ENCODE data around the gene ANKRD39.

The ANKRD39 gene

DNA sequence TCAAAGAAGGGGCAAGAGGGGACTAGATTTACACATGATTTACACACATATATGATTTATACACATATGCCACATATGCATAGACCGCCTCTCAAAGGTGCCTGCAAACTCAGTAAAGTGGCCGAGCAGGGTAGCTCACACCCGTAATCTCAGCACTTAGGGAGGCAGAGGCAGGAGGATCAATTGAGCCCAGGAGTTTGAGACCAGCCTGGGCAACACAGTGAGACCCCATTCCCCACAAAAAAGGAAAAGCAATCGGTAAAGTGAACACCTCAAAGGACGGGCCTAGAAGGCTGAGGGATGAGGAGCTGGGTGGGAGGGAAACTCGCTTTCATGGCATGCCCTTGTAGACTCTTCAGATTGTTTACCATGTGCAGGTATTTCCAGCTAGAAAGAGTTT lies 5.1 kb downstream of the ANKRD39 start:
- DNase-seq: no peak

DNA sequence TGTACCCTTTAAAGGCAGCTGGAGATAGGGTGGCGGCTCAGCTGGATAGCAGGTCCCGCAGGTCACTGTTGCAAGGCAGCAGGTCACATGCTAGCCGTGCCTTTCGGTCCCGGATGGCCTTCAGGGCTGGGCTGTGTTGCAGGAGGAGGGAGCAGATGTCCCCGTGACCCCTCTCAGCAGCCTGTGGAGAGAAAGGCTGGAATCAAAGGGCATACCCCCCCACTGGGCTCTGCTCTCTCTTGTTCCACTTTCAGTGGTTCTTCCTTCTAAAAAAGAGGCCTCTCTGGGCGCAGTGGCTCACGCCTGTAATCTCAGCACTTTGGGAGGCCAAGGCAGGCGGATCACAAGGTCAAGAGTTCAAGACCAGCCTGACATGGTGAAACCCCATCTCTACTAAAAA lies 9.6 kb downstream of the ANKRD39 start:
- DNase-seq: peak; percentile 60

DNA sequence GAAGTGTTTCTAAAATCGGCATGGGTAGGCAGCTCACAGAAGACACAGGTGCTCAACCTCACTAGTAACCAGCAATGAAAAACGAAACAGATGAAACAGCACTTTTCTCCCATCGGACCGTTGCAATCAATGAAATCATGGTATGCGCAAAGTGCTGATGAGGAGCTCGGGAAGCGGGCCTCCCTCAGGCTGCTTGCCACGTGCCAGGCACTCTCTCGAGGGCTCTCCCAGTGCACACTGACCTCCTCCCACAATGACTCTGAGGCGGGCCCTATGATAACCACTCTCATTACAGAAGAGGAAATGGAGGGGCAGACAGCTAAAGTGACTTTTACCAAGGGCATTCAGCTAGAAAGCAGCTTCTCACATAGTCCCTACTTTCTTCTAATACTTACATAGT lies 10.2 kb downstream of the ANKRD39 start:
- no peak for DNase-seq

DNA sequence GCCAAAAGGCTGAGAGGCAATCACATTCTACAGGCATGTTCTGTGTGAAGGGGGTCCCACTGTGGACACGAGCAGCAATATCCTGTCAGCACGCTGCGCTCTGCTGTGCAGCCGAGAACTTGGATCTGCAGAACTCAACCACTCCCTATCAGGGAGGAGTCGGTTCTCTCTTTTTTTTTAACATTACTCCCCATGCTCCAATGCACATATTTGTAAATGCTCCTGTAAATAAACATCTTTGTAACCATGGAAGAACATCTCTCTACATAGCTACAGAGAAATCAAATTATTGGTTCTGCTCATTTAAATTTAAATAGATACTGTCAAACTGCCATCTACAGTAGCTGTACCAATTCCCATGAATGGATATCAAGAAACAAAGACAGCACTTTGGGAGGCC lies 11.0 kb downstream of the ANKRD39 start:
- no peak for DNase-seq

DNA sequence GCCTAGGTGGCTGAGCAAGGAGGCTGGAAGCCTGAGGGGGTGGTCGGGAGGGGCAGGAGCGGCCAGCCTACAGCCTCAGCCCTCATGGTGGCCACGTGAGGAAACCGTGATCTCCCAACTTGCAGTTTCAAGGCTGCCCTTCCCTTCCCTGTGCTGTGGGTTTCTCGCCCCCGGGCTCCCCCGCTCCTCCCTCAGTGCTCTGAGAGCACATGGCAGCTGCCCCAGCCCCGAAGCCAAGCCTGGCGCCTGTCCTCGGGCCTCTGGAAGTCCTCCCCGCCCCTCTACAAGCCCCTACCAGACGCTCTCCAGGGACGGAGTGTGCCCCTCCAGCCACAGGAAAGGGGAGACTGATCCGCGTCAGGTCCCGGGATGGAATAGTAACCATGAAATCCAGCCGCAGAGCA lies 13.4 kb downstream of the ANKRD39 start:
- no peak for DNase-seq

DNA sequence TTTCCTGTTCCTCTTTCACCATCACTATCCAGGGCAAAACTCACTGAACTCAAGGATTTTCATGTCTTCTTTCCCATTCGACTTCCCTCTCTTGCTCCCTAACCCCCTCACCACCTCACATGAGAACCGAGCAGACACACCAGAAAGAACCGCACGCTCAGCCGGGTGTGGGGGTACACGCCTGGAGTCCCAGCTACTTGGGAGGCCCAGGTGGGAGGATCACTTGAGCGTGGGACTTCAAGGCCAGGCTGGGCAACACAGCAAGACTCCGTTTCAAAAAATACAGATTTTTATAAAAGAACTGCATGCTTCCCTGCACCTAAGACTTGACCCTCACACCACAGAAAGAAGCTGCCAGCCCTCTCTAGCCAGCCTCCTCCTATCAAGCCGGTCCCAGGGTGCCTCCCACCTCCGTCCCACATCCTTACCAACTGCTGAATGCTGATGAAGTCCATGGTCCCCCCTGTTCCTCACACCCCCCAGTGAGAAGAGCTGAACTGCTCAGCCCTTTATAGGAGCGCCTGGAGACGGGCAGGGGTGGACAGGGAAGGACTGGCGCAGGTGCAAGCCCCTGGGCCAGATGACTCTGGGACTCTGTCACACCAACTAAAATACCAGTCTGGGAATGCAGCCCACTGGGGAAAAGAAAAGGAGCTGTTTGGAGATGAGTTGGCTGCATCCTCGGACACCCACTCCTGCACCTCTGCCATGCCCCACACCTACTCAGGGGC lies 14.1 kb downstream of the ANKRD39 start, which contains the start of gene ANKRD23:
TSS of gene ANKRD23 (minus strand) at position 484 of the 731 bp plus-strand sequence. CDS start at position 455, 29 bp downstream.
- peak; percentile 40 for DNase-seq

DNA sequence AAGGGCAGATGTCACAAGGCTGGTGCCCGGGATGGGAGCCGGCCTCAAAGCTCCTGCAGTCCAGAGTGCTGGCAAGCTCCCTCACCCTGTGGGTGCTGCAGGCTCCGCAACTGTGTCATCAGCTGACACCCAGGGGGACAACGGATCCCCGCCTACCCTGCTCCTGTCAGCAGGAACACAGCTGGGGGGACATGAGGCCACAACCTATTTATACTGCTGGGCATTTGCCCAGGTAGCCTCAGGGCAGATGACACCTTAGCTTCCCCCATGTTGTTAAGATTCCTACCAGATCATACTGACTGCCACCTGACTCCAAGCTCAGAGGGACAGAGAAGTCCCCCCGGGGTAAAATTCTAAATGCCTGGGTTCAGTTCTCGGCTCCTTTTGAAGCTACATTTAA lies 15.2 kb downstream of the ANKRD39 start:
- DNase-seq: peak; percentile 58

DNA sequence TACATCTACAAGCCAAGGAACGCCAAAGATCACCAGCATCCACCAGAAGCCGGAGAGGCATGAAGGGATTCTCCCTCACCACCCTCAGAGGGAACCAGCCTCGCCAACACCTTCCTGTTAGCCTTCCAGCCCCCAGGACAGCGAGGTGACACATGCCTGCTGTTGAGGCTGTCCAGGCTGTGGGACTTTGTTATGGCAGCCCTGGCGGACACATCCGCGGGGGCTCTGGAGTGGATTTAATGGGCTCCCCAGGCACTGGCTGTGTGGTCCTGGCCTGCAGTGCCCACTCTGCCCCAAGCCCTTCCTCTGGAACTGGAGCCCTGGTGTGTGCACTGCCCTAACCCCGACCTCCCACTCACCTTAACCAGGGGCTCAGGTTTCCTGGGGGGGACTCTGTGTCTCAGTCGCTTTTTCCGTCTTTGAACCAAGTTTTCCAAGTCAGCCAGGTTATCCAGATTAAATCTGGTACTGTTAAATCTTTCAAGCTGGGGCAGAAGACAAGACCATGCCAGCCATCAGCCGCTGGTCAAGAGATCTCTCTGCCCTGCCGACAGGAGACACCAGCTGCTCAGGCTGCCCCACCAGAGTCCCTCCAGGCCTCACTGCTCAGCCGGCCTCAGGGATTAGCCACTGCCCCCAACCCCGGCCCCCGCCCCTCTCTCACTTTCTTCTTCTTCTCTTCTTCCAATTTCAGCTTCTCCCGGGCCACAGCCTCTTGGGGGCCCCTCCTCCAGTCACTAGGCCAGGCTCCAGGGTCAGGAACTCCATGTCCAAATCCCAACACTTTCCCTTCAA lies 15.9 kb downstream of the ANKRD39 start:
- peak; percentile 42 for DNase-seq

DNA sequence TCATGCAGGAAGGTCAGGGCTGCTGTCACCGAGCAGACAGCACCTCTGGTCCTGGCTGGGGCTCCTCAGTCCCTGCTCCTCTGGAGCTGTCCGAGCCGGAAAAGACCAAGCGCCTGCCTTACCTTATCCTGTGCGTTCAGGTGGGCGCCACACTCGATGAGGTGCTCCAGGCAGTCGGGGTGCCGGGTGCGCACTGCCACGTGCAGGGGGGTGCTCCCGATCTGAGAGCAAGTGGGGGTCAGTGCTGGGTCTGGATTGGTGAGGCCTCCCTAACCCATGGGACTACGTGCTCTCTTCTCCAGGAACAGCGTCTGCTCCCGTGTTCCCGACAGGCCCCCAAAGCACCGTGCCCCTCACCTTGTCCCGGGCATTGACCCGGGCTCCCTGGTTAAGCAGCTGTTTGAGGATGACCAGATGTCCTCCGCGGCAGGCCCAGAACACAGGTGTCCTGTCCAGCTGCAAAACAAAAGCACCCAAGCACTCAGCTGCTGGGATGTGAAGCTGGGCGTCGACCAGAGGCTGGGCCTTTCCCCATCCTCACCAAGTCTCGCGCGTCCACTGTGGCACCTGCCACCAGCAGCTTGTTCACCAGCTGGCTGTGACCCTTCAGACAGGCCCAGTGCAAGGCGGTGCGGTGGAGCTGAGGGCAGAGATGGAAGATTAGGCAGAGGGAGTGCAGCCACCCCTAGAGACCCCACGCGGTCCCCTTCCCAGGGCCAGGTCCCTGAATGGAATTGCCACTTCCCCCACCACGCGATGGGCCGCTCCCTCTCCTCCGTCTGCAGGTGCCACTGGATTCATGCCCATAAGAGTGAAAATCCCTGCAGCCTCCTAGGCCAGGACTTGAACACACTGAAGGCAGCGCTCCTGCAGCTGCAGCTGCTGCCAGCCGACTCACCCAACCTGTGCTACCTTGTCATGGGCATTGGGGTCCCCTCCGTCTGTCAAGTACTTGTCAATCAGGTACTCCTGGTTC lies 17.7 kb downstream of the ANKRD39 start:
- DNase-seq: peak; percentile 46

DNA sequence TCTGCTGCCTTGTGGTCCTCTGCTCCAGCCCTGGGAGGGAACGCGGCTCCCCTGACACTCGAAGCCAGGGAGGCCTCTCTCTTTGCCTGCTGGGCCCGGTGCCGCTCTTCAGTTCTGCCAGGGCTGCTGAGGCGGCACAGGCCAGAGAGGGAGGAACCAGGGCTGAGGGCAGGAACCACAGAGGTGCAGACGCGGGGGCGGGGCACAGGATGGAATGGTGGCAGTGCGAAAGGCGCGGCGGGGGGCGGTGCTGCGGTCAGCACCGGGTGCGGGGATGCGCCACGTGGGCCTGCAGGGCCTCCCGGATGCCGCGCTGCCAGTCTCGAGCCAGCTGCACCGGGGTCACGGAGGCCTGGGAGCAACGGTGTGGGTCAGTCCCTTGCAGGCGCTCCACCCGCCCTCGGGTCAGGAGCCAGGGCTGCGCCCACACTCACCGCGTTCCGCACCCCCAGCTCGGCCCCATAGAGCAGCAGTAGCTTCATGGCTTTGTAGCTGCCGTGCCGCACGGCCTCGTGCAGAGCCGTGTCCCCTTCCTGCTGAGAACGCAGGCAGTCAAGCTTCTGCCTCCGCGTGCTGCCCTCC lies 18.4 kb downstream of the ANKRD39 start:
- DNase-seq: peak; percentile 44

DNA sequence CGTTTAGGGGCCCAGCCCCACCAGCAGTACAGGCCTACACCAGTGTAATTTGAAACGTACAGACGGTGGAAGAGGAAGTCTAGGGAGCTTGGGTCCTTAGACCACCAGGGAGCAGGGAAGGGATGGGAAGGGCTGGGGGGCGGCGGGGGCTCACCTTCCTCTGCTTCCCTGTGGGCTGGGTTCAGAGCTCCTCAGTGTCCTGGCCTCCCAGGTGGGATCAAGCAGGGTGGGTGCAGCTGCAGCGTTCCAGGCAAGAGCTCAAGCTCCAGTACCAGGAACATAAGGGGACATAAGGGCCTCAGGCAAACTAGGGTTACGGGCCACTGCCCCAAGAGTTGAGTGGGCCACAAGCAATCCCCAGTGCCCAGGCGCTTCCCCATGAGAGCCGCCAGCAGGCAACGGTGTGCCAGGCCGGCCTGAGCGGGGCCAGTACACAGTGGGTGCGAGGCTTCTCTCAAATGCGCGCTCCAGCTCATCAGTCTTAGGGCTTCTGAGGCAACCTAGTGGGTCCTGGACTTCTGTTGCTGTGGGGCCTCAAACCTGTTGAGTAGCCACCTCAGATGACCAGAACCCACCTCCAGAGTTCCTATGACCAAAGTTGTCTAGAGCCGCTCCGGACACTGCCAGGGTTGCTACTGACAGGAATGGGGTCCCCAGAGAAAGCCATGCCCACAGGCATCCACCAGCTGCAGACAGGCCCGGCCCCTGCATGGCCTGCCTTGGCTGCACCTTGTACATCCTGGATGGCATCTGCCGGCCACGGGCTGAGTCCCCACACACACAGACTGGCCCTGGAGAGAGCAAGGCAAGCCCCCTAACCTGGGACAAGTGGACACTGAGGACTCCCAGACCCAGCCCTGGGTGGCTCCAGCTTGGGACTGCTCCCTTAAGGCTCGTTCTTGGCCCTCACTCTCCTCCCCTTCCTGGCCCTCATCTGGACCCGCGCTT lies 19.2 kb downstream of the ANKRD39 start:
- DNase-seq: peak; percentile 42

DNA sequence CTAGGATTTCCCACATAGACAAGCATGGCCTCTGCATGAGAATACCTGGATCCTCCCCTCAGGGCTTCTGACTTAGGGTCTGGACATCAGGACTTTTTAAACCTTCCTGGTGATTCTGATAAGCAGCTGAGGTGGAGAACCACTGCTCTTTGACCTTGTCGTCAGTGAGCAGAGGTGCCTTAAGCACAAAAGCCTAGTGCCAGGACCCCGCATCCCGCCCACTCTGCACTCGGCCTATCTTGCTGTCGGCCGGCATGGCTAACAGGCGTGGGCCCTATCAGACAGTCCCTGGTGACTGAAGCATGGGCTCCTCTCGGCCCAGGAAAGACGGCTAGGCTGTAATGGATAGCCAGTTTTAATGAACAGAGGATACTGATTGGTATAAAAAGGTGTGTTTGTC lies 20.2 kb downstream of the ANKRD39 start:
- peak; percentile 61 for DNase-seq

DNA sequence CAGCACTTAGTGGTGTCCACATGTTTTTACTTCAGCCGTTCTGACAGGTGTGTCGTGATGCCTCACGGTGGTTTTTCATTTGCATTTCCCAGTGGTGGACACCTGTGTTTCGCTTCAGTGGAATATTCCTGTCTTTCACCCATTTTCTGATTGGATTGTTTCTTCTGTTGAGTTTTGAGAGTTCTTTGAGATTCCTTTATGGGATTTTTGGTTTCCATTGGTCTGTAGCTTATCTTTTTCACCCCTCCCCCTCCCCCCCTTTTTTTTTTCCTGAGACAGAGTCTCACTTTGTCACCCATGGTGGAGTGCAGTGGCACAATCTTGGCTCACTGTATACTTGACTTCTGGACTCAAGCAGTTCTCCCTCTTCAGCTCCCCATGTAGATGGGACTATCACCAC lies 22.0 kb downstream of the ANKRD39 start:
- no peak for DNase-seq

DNA sequence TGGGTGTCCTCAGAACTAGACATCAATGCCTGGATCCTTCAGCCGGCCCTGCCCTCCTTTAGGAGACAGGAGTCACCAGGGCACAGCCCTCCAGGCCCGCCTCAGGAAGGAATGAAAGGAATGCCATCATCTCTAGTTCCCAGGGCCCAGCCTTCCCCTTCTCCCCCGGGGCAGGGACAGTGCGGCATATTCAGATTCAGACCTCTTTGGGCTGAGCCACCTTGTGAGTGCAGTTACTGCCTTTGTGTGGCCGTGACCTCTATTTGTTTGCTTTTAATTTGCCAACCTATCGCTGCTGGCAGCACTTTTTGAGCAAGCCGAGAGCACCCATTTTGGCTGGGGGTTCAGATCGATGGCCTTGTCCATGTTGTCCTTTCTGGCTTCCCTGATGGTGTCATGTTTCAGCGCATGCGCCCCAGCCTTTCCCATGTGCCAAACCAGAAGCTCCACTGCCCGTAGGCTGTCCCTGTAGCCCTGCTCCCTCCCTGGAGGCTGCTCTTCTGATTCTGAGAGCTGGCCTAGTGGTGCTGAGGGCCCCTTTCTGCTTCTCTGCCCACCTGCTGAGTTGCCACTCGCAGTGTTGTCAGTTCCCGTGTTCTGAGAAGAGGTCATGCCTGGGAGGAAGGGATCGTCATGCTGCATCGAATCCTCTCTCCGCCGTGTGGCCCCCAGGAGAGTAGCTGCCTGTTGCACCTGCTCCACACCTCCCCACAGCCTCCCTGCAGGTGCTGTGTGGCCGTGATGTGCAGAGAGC lies 24.9 kb downstream of the ANKRD39 start:
- DNase-seq: peak; percentile 95

DNA sequence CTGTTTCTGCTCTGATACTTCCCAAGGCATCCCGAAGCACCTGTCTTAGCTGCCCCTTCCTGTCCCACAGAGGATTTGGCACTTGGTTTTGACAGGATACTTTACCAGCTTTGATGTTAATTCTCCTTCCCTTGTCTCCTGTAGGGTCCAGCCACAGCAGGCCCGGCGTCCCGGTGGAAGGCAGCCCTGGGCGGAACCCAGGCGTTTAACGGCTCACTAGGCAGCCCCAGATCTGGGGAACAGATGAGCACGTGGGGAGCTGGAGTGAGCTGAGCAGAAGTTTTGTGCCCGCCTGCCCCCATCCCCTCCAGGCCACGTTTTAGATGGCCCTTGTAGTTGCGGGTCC lies 25.4 kb downstream of the ANKRD39 start:
- DNase-seq: no peak

DNA sequence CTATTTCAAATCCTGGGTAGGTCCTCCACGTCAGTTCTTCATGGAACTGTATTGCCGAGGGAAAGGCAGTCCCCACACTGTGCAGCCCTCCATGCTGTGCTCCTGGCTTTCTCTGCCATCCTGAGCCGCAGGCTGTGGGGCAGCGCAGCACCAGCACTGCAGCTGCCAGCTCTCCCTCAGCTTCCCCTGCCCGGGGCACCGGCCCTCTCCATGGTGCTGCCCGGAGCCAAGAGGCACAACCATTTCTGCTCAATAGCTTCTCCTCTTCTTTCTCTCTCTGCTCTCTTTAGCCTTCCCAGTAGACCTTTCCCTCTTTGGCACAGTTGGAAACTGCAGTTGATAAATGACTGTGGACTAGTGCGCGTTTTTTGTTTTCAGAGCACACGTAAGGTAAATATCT lies 26.1 kb downstream of the ANKRD39 start:
- peak; percentile 65 for DNase-seq

DNA sequence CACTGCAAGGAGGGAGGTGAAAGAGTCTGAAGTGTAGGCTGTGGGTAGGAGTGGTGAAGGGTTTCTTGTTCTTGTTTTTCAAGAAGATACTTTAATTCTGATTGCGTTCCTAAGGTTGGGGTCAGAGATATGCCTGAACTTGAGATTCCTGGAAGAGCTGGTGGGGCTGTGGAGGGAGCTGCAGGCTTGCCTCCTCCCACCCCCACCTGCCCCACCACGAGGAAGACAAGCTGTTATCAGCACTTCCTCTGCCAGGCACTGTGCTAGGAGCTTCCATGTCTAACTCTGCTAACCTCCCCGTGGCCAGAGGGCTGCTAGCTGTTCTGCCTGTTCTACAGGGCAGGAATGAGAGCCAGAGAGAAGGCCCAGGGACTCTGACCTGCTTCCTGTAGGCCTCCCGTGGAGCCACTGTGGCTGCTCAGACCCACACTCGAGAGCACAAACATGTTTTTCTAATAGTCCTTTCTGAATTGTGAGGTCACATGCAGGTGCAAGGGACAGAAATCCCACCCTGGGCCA lies 27.7 kb downstream of the ANKRD39 start:
- DNase-seq: peak; percentile 46

DNA sequence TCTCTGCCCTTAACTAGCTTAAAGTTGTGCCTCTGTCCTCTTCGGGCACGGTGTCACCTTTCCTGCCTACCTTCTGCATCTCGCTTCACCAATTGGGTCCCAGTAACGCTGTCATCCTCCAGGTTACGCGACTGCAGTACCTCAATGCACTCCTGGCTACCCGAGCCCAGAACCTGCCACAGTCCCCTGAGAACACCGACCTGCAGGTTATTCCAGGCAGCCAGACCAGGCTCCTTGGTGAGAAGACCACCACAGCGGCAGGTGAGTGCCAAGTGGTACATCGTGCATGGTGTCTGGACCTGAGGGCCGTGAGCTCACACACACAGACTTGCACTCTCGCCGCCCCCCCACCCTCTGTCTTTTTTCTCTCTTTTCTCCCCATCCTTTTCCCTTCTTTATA lies 28.9 kb downstream of the ANKRD39 start:
- no peak for DNase-seq

DNA sequence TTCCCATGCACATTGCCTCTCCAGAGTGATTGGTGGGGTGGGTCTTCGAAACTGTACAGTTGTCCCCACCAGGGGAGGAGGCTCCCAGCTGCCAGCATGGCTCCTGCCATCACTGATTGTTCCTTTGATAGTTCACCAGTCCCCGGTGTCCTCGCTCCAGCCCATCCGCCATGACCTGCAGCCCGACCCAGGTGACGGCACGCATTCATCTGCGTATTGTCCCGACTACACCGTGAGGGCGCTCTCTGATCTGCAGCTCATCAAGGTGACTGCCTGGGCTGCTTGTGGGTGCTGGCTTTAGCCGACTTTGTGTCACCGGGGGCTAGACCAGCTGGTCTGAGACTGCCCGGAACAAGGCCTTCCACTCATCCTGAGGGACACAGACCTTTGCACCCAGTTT lies 29.4 kb downstream of the ANKRD39 start:
- no peak for DNase-seq

DNA sequence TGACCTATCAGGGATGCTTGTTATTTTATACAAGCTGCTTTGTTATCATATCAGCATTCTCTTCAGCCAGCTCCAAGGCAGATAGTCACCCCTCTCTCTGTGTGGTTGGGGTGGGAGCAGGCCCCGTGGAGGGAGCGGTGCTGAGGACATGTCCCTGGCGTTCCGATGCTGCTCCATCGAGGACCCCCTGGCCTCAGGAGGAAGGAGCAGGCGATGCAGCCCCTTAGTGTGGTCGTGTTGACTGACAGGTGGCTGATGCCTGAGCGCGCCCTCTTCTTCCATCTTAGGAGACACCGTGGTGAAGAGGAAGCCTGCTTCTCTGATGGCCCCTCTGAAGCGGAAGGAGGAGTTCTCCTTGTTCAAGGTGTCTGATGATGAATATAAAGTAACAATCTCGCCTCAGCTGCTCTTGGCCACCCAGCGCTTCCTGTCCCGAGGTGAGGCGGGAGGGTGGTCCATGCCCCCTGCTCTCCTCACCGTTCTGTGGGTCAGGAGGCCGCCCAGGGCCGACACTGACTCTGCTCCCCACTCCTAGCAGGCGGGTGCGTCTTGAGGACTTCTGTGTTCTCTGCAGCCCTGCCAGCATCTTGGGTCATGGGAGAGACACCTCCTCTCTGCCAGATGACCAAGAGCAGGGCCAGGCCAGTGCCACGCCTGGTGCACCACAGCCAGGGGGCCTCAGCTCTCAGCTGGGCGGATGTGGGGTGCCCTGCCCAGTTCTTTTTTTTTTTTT lies 31.1 kb downstream of the ANKRD39 start:
- no peak for DNase-seq

Data from islet precursor cell (in vitro differentiated cells).